ENCODE measurements around the gene SLC35B2.

Gene SLC35B2

GRCh38 chr6:44294832-44295791 lies 37.8 kb upstream of the SLC35B2 start:
- Mint-ChIP-seq H3K4me3 (no peak overlapping the region), H3K27me3 (peaks cover 58% of the 10 kb centered on the region), H3K27ac (no peak overlapping the region), H3K36me3 (ENCODE audit: low read depth) (peaks cover 5% of the 10 kb centered on the region), H3K4me1 (peaks cover 5% of the 10 kb centered on the region), H3K9me3 (no peaks in the 10 kb centered on the region)
- DNase-seq (no peak), ATAC-seq (no peak)

DNA sequence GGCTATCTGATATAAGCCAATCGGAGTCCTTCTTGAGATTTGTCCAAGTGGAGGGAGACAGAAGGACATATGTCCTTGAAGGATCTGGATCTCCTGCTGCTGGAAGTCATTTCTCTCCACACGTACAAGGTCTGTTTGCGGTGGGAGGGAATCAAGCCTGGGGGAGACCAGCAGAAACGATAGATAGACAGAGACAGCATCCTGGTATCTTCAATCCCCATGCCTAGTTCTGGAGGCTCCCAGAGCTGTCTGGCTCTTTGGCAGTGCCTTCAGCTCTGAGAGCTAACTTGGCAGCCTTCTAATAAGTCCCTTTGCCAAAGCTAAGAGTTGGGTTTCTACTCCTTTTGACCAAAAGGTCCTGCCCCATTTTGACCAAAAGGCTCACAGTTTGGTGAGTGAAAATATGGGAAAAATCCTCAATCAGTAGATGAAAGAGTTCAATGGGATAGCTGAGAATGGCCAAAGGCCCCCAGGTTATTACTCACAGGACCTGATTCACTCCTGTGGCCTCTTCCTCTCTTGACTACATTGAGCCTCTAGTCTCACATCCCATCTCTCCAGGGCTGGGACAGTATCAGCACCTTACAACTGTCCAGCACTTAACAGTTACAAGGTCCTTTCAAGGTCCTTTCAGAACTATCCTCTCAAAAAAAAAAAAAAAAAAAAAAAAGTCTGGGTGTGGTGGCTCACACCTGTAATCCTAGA lies 35.5 kb upstream of the SLC35B2 start:
- Mint-ChIP-seq H3K27me3 (peaks cover 70% of the 10 kb centered on the region), H3K27ac (no peak overlapping the region), H3K36me3 (ENCODE audit: low read depth) (no peaks in the 10 kb centered on the region), H3K9me3 (no peaks in the 10 kb centered on the region), H3K4me3 (no peak overlapping the region), H3K4me1 (peaks cover 2% of the 10 kb centered on the region)
- no peak for ATAC-seq
- no peak for DNase-seq

GRCh38 chr6:44291841-44292240 lies 34.5 kb upstream of the SLC35B2 start:
- Mint-ChIP-seq H3K27me3 (peaks cover 72% of the 10 kb centered on the region), H3K9me3 (no peaks in the 10 kb centered on the region), H3K27ac (no peak overlapping the region), H3K4me1 (no peaks in the 10 kb centered on the region), H3K4me3 (no peak overlapping the region), H3K36me3 (ENCODE audit: low read depth) (no peaks in the 10 kb centered on the region)
- DNase-seq, result no peak
- no peak for ATAC-seq

DNA sequence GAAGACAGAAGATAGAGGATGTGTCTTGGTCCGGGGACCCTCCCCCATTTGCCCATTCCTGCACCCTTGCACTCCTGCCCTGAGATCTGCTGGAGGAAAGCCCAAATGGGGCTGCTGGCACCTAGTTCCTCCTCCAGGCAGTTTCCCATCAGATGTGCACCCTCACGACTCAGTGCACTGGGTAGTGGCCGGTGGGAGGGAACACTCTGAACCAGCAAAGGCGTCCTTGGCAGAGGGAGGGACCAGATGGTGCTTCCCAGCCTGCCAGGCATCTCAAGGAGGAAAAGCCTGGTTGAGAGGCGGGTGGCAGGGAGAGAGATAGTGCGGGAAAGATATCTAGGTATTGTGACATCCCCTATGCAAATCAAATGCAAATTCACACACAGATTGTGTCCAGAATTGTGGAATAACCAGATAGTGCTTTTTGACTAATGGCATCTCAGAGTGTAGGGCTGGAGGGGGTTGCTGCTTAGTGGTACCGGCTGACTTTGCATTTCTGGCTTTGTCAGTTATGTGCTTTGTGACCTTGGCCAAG lies 32.5 kb upstream of the SLC35B2 start:
- Mint-ChIP-seq H3K36me3 (ENCODE audit: low read depth) (no peaks in the 10 kb centered on the region), H3K27me3 (peaks cover 62% of the 10 kb centered on the region), H3K9me3 (no peaks in the 10 kb centered on the region), H3K4me1 (no peaks in the 10 kb centered on the region), H3K4me3 (no peak overlapping the region), H3K27ac (no peak overlapping the region)
- no peak for DNase-seq
- ATAC-seq, result no peak

GRCh38 chr6:44286747-44287146 lies 29.4 kb upstream of the SLC35B2 start:
- Mint-ChIP-seq H3K4me3 (no peak overlapping the region), H3K36me3 (ENCODE audit: low read depth) (no peaks in the 10 kb centered on the region), H3K9me3 (no peaks in the 10 kb centered on the region), H3K4me1 (no peaks in the 10 kb centered on the region), H3K27ac (no peak overlapping the region), H3K27me3 (peaks cover 53% of the 10 kb centered on the region)
- DNase-seq (no peak), ATAC-seq (no peak)

- no peaks in the 10 kb centered on the region for H3K9me3 Mint-ChIP-seq
- H3K36me3 Mint-ChIP-seq (ENCODE audit: low read depth), result no peaks in the 10 kb centered on the region
- no peaks in the 10 kb centered on the region for H3K4me1 Mint-ChIP-seq
- no peak overlapping the region for H3K27ac Mint-ChIP-seq
- peaks cover 49% of the 10 kb centered on the region for H3K27me3 Mint-ChIP-seq
- DNase-seq, result no peak
- no peak overlapping the region for H3K4me3 Mint-ChIP-seq
- no peak for ATAC-seq
Measured at GRCh38 chr6:44286285-44286565, 28.9 kb upstream of the SLC35B2 start.

- no peak overlapping the region for H3K4me3 Mint-ChIP-seq
- no peak overlapping the region for H3K27ac Mint-ChIP-seq
- H3K9me3 Mint-ChIP-seq, result no peaks in the 10 kb centered on the region
- H3K27me3 Mint-ChIP-seq, result peaks cover 45% of the 10 kb centered on the region
- H3K4me1 Mint-ChIP-seq, result no peaks in the 10 kb centered on the region
- ATAC-seq (no peak), DNase-seq (no peak)
- H3K36me3 Mint-ChIP-seq (ENCODE audit: low read depth), result no peaks in the 10 kb centered on the region
Measured at GRCh38 chr6:44285552-44286284, 28.4 kb upstream of the SLC35B2 start.

DNA sequence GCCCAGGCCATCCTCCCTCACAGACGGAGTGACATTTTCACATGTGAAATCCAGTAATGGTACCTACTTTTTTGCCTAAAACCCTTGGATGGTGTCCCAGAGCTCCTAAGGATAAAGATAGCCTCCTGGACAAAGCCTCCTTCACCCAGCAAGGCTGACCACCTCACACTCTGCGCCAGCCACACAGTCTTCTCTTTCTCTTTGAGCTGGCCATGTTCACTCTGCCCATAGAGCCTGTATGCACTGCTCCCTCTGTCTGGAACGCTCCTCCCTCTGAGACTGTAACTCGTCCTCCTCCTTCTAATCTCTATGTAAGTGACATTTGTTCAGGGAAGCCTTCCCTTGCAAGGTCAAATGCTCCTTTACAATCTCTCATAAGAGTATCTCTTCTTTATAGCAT lies 27.5 kb upstream of the SLC35B2 start:
- Mint-ChIP-seq H3K36me3 (ENCODE audit: low read depth) (no peaks in the 10 kb centered on the region), H3K4me3 (no peak overlapping the region), H3K4me1 (no peaks in the 10 kb centered on the region), H3K9me3 (no peaks in the 10 kb centered on the region), H3K27me3 (peaks cover 44% of the 10 kb centered on the region), H3K27ac (no peak overlapping the region)
- DNase-seq (no peak), ATAC-seq (no peak)

GRCh38 chr6:44284121-44284520 lies 26.8 kb upstream of the SLC35B2 start:
- H3K27ac Mint-ChIP-seq, result no peak overlapping the region

GRCh38 chr6:44278774-44279697 lies 21.7 kb upstream of the SLC35B2 start:
- Mint-ChIP-seq H3K4me1 (peaks cover 2% of the 10 kb centered on the region), H3K27me3 (peaks cover 47% of the 10 kb centered on the region), H3K27ac (no peak overlapping the region), H3K9me3 (no peaks in the 10 kb centered on the region), H3K4me3 (no peak overlapping the region), H3K36me3 (ENCODE audit: low read depth) (no peaks in the 10 kb centered on the region)
- ATAC-seq (no peak), DNase-seq (no peak)

More at GRCh38 chr6:44284121-44284520, 26.8 kb upstream of the SLC35B2 start:
- H3K27me3 Mint-ChIP-seq, result peaks cover 43% of the 10 kb centered on the region
- no peak for DNase-seq
- H3K9me3 Mint-ChIP-seq, result no peaks in the 10 kb centered on the region
- no peaks in the 10 kb centered on the region for H3K4me1 Mint-ChIP-seq
- H3K4me3 Mint-ChIP-seq, result no peak overlapping the region
- no peak for ATAC-seq
- no peaks in the 10 kb centered on the region for H3K36me3 Mint-ChIP-seq (ENCODE audit: low read depth)

- no peak for DNase-seq
- no peaks in the 10 kb centered on the region for H3K9me3 Mint-ChIP-seq
- peaks cover 2% of the 10 kb centered on the region for H3K4me1 Mint-ChIP-seq
- H3K4me3 Mint-ChIP-seq, result no peak overlapping the region
- no peak overlapping the region for H3K27ac Mint-ChIP-seq
- ATAC-seq, result no peak
- peaks cover 45% of the 10 kb centered on the region for H3K27me3 Mint-ChIP-seq
- no peaks in the 10 kb centered on the region for H3K36me3 Mint-ChIP-seq (ENCODE audit: low read depth)
Measured at GRCh38 chr6:44278315-44278714, 21.0 kb upstream of the SLC35B2 start.

GRCh38 chr6:44277763-44278162 lies 20.4 kb upstream of the SLC35B2 start:
- peaks cover 50% of the 10 kb centered on the region for H3K27me3 Mint-ChIP-seq
- no peaks in the 10 kb centered on the region for H3K36me3 Mint-ChIP-seq (ENCODE audit: low read depth)
- ATAC-seq (no peak), DNase-seq (no peak)
- H3K27ac Mint-ChIP-seq, result no peak overlapping the region
- no peaks in the 10 kb centered on the region for H3K9me3 Mint-ChIP-seq
- H3K4me3 Mint-ChIP-seq, result no peak overlapping the region
- H3K4me1 Mint-ChIP-seq, result peaks cover 2% of the 10 kb centered on the region

DNA sequence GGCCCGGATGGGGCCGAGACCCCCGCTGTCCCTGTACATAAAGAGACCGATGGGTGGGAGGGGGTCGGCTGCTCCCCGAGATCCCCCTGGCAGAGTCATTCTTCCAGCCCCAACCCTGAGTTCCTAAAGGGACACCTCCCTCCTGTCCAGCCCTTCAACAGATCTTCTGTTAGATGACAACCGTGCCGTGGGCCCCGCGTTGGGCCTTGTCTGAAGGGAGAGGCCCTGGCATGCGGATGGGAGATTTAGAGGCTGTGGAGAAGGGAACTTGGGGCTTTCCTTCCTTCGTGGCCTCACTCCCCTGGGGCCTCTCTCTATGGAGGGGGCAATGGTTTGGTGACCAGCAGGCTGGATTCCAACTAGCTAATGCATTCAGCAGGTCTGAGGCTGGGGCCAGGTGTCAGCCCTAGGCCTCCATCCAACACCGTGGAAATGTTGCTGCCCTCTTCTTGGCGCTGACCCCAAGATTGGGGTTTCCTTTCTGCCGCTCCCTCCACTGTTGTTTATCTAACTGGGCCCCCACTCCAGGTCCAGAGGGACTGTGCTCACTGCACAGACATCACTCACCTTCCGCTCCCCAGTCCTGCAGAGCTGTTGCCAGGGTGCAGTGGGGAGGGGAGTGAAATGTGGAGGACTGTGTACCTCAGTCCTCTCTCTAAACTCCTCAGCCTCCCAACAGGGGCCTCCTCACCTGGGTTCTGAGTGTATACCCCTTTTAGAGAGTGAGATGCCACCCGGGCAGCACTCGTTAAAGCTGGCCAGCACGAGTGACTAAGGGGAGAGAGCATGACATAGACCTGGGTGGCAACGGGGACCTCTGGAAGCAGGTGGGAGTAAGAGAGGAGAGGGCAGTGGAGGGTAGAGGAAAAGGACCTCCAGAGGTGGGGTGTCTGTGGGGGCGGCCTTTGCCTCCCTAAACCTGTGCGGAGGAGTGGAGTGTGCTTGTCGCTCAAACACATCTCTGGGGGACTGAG lies 19.6 kb upstream of the SLC35B2 start:
- H3K9me3 Mint-ChIP-seq, result no peaks in the 10 kb centered on the region
- no peak overlapping the region for H3K27ac Mint-ChIP-seq
- ATAC-seq (no peak), DNase-seq (no peak)
- H3K36me3 Mint-ChIP-seq (ENCODE audit: low read depth), result no peaks in the 10 kb centered on the region
- H3K4me1 Mint-ChIP-seq, result peaks cover 2% of the 10 kb centered on the region
- H3K4me3 Mint-ChIP-seq, result no peak overlapping the region
- H3K27me3 Mint-ChIP-seq, result peaks cover 56% of the 10 kb centered on the region

Measured in activated naive CD8-positive, alpha-beta T cell treated with anti-CD3 and anti-CD28 coated beads, Interleukin-2, amount 50 U/mL, for 24 hours (primary cell).